ENCODE data around the gene EXOSC9. TPM values are rescaled to one million over a fixed set of nuclear protein-coding genes. Genes with fewer than 3 reads are reported as not detected.

The EXOSC9 gene
- total and polyA plus RNA-seq, 2 of the 8 experiments (the other 6 are each of a cell fraction or from before 2014, with no cell fraction given), result 33.2 to 54.9 TPM

GRCh38 chr4:121811122-121811521, 10.0 kb downstream of the EXOSC9 start:
- Histone ChIP-seq H2BK20ac (ENCODE audit: low read length) (no peak overlapping the region), H3K79me2 (ENCODE audit: control insufficient read depth in 1 of 2, insufficient read depth in 2 of 2, low read length in 2 of 2) (no peaks in the 10 kb centered on the region), H3K27me3 (replicated peaks in 1 of 4; ENCODE audit: control insufficient read depth in 3 of 4, extremely low read depth in 1 of 4, insufficient read depth in 3 of 4, low read length in 3 of 4) (no peaks in the 10 kb centered on the region), H2AFZ (ENCODE audit: low read length) (no peak overlapping the region), H3K18ac (ENCODE audit: extremely low read depth, low read length) (no peak overlapping the region), H3K4ac (replicated peaks; ENCODE audit: insufficient read length, low read depth, low read length) (no peak overlapping the region), H3K36me3 (ENCODE audit: control insufficient read depth in 2 of 4, insufficient read depth in 4 of 4, low read length in 3 of 4) (peaks cover 7 to 90% (median 55%) of the 10 kb centered on the region in 4 experiments), H3K14ac (ENCODE audit: insufficient read length) (no peak overlapping the region), H3K23ac (ENCODE audit: insufficient read length) (no peak overlapping the region), H2BK5ac (ENCODE audit: low read depth, low read length) (no peak overlapping the region), H4K20me1 (replicated peaks in 1 of 2; ENCODE audit: control insufficient read depth in 1 of 2, insufficient read depth in 2 of 2, low read length in 2 of 2) (peaks cover 0 to 2% of the 10 kb centered on the region in 2 experiments), H2BK15ac (ENCODE audit: low read length) (no peak overlapping the region), H3K27ac (ENCODE audit: low read depth, low read length) (no peak overlapping the region), H3K4me2 (ENCODE audit: insufficient read depth in 1 of 2, low read depth in 2 of 2, low read length in 2 of 2) (no peak overlapping the region), H4K8ac (ENCODE audit: extremely low read depth, insufficient read depth, low read length) (no peak overlapping the region), H3K9me3 (ENCODE audit: insufficient read depth in 2 of 2, low read depth in 1 of 2, low read length in 1 of 2) (no peaks in the 10 kb centered on the region), H4K91ac (replicated peaks; ENCODE audit: insufficient read length, low read length) (no peak overlapping the region), H3K9ac (replicated peaks in 1 of 4; ENCODE audit: extremely low read depth in 1 of 4, low read depth in 3 of 4, low read length in 3 of 4) (no peak overlapping the region), H2BK120ac (replicated peaks; ENCODE audit: low read depth, low read length) (no peak overlapping the region), H2AK5ac (ENCODE audit: low read depth, low read length) (no peak overlapping the region), H4K5ac (ENCODE audit: insufficient read length, low read depth, low read length) (no peak overlapping the region), H3K56ac (replicated peaks; ENCODE audit: insufficient read length, low read depth, low read length) (no peak overlapping the region), H3K4me1 (replicated peaks in 1 of 4; ENCODE audit: control insufficient read depth in 3 of 4, insufficient read depth in 4 of 4, low read length in 3 of 4) (no peaks in the 10 kb centered on the region), H3K4me3 (ENCODE audit: extremely low read depth in 1 of 4, insufficient read depth in 2 of 4, low read depth in 3 of 4, low read length in 4 of 4) (no peak overlapping the region), H3K79me1 (ENCODE audit: low read depth, low read length) (no peaks in the 10 kb centered on the region), H3K23me2 (ENCODE audit: low read depth, low read length) (no peaks in the 10 kb centered on the region), H2BK12ac (ENCODE audit: low read depth, low read length) (no peak overlapping the region)
- FAIRE-seq (no peak), DNase-seq (ENCODE audit: low read depth in 1 of 2, low spot score in 2 of 2) (no peak)
- ChIA-PET POLR2A (ENCODE audit: partially characterized antibody) (interaction anchor here (0.8 to 2.7 kb wide), 6 partner anchors 9 to 45 kb away, joined by 3 to 18 read pairs (median 6); partner anchors contain the start of genes CCNA2 and EXOSC9), CTCF (ENCODE audit: partially characterized antibody) (interaction anchor here (1.0 to 1.8 kb wide), 2 partner anchors 10 to 15 kb away, joined by 3 to 7 read pairs; no protein-coding TSS in a partner anchor)
- TF ChIP-seq ATF2 (IDR thresholded peaks at IDR 0.05; ENCODE audit: low read length) (no peak), CHD2 (IDR thresholded peaks at IDR 0.05; ENCODE audit: low read length) (no peak), SIRT6 (IDR thresholded peaks at IDR 0.05; ENCODE audit: low read length) (no peak), BACH1 (IDR thresholded peaks at IDR 0.05; ENCODE audit: low read length) (no peak), MAFK (IDR thresholded peaks at IDR 0.05; ENCODE audit: low read depth, low read length) (no peak), EP300 (IDR thresholded peaks at IDR 0.05; ENCODE audit: borderline replicate concordance in 1 of 2, low read depth in 2 of 2, low read length in 2 of 2) (no peak), SP4 (IDR thresholded peaks at IDR 0.05; ENCODE audit: low read length) (no peak), RFX5 (IDR thresholded peaks at IDR 0.05; ENCODE audit: borderline replicate concordance, low read depth, low read length) (no peak), NANOG (IDR thresholded peaks at IDR 0.05; ENCODE audit: insufficient read depth, low read depth, low read length, poor library complexity, severe bottlenecking) (no peak), KDM4A (IDR thresholded peaks at IDR 0.05; ENCODE audit: low read depth, low read length, severe bottlenecking) (no peak), E2F6 (IDR thresholded peaks at IDR 0.05) (no peak), ATF3 (IDR thresholded peaks at IDR 0.05; ENCODE audit: insufficient read depth, low read depth, low read length) (no peak)

All from H1 (cell line).